HL-60/S4 (cell line): ENCODE data around the gene ITGA2B.
"Not testable (repeated sequence)": the region's sequence is repeated elsewhere in the genome, so short reads cannot be mapped to it uniquely, and the experiment has no call there.

Experiments used
- in situ Hi-C: fragments of 300-500 bp; cut with MboI; formaldehyde crosslinking; loops from 2 replicates; pipeline ENCODE4 v1.14.3; 2022; ENCODE audit warnings: low sequenced_read_pairs

Gene ITGA2B

DNA sequence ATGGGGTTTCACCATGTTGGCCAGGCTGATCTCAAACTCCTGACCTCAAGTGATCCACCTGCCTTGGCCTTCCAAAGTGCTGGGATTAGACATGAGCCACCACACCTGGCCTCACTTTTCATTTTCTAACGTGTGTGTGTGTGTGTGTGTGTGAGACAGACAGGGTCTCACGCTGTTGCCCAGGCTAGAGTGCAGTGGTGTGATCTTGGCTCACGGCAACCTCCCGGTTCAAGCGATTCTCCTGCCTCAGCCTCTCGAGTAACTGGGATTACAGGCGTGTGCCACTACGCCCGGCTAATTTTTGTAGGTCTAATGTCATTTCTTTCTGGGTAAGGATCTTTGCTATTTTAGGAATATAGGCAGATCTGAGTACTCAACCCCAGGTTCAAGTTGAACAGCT lies 4.7 kb upstream of the ITGA2B start:
- in situ Hi-C loops: not testable (repeated sequence)

DNA sequence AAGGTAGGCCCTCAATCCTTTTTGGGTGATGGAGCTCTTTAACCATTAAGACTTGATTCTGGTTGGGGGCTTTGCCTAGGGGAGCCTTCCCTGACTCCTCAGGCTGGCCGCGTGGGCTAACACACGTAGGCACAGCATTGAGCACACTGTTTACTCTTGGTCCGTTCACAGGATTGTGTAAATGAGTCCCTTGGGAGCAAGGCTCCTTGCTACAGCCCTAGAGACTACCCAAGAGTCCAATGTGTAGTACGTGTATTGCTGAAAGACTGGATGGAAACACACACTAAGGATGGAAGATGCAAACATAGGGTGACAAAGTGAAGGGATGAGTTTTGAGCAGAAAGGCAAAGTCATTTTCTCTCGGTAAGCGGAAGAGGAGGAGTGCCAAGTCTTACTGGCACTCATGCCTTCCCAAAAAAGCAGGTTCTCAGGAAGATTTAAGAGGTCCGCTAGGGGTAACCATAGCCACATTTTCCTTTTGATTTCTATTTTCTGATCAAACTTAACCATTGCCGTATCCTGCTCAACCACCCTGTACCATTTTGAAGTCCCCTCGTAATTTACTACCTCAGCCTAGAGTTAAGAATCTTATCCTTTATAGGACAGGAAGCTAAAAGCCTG lies 911 bp upstream of the ITGA2B start:
- in situ Hi-C loops: no loop called here

DNA sequence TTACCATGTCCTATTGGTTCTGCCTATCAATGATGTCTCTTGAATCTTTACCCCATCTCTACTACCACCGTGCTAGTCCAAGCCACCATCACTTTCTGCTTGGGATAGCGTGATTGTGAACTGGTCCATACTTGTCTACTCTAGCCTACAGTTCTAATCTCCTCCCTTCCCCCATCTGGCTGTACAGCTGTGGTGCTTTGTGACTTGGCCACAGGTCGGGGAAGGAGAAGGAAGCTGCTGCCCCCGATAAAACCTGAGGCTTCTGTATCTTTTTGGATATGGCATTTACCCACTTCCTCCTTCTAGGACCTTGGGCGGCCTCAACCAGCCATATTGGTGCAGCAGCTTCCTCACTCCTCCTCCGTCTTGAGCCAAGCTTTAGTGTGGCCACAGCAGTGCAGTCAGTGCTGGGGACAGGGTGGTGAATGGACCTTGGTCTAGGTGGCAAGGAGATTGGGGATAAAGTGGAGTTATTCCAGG lies 314 bp upstream of the ITGA2B start:
- in situ Hi-C loops: no loop called here

DNA sequence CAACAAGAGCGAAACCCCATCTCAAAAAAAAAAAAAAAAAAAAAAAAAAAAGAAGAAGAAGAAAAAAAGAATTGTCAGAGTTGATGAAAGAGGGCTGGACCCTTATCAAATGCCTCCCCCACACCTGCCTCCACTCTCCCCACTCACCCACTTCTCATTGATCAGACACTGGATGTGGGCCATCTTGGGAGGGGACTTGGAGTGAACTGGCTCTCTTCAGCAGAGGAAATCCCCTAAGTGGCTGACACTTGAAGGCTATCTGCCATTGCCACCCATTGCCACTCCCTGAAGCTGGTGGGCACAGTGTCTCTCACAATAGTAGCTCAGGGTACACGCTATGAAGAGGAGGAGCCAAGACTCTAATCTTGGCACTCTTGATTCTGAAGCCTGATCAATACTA lies 1.6 kb downstream of the ITGA2B start:
- in situ Hi-C loops: no loop called here

DNA sequence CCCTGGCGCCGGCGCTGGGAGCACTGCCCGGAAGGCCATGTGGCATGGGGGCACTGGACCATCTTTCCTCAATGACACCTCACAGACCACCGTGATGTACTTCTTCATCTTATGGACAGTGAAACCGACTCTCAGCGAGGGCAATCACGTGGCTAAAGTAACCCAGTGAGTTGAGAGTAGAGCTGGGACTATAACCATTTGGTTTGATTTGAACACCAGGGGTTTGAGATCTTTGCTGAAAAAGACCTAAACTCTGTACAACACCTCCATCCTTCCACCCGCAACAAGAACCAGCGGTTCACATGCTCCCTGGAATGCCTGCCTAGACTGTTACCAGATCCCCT lies 3.3 kb downstream of the ITGA2B start:
- in situ Hi-C loops: no loop called here

DNA sequence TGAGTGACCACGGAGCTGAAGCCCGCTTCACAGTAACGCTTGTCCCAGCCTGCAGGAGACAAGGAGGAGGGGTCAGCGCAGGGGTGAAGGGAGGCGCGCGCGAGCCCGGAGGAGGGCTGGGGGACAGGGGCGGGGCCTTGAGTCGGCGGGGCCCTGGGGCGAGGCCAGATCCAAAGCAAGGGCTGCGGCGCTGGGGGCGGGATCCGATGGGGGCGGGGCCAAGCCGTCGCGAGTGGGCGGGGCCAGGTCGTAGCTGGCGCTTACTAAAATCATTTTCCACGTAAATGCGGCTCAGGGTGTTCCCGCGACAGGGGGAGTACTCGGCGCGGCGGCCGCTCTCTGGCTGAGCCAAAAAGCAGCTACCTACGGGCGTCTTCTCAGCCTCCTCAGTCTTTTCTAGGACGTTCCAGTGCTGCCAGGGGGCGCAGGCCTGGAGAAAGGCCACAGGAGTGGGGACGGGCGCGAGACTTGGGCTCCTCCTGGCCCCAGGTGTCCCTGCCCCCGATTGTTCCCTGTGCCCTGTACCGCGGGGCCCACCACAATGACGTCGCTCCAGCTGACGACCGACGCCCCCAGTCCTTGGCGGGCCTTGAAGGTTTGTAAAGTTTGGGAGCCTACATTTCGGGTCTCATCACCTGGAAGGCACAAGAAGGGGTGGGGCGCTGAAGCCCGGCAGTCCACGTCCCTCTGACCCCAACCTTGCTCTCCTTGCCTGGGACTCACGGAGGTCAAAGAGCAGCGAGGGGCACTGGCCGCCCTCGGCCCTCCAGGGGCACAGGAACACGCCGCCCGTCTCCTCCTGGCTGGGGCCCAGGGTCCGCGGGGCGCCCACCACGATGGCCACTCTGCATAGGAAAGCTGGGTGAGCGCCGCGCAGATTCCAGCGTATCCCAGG lies 3.9 kb downstream of the ITGA2B start:
- in situ Hi-C loops: no loop called here

DNA sequence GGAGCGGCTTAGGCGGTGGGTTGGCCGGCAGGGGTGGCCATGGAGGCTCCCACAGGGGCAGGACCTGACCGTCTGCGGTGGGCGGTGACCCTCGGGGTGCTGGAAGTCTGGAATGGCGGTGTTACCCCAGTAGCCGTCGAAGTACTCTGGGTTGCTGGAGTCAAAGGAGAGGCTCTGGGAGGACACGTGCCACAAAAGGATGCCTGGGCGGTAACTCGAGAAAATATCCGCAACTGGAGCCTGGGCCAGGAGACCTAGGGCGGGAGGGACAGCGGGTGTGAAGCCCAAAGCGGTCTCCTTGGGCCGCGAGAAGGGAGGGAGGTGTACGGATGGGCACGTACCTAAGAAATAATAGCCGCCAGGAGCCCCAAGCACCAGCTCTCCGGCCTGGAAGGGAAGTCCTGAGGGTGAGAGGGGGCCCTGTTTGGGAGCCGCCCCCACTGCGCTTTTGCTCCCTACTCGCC lies 4.6 kb downstream of the ITGA2B start:
- in situ Hi-C loops: no loop called here

DNA sequence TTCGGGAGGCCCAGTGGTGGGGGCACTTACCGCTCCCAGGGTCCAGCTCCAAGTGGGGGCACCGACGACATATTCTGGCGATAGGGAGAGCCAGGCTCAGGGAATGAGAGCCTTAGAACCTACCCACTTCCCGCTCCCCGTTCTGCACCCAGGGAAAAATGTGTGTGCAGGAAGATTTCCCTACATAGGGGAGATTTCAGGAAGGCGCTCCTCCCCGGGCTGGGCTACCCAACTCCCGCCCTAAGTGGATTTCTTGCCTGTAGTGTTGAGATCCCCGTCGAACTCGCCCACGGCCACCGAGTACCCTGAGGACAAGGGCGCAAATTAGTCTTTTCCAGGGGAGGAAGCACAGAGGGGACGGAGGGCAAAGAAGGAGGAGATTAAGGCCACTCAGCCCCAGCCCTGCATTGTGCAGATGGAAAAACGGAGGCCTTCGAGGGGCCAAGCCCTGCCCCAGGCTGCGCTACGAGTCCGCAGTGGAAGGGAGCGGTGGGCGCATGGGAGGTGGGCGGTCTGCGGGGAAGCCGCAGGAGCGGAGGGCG lies 5.1 kb downstream of the ITGA2B start:
- in situ Hi-C loops: no loop called here

DNA sequence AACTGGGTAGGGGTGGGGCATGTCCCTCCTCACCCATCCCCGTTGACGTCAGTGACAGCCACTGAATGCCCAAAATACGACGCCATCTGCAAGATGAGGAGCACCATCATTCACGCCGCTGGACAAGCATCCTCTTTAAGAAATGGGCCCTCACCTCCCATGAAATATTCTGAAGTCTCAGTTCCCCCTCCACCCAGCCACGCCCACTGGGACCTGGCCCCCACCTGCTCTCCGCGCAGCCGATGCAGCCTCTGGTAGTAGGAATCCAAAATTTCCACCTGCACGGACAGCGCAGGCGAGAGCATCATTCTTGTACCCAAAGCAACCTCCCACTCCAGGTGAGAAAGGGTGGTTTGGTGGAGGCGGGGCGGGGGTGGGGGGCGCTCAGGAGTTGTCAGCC lies 5.6 kb downstream of the ITGA2B start:
- in situ Hi-C loops: no loop called here

DNA sequence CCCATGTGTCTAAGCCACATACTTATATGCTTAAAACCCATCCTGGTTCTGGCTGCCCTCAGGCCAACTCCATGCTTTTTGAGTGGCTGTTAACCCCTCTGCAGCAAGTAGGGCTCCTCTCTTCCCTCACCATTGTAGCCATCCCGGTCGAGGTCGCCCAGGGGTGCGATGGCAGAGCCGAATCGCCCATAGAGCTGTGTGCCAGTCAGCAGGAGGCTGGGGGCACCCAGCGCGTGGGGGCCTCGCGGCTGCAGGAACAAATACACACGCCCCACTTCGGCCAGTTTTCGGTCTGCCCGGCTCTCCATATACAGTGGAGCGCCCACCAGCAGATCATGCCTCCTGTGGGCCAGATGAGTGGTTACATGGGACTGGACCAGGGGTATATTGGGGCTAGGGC lies 6.1 kb downstream of the ITGA2B start:
- in situ Hi-C loops: no loop called here

DNA sequence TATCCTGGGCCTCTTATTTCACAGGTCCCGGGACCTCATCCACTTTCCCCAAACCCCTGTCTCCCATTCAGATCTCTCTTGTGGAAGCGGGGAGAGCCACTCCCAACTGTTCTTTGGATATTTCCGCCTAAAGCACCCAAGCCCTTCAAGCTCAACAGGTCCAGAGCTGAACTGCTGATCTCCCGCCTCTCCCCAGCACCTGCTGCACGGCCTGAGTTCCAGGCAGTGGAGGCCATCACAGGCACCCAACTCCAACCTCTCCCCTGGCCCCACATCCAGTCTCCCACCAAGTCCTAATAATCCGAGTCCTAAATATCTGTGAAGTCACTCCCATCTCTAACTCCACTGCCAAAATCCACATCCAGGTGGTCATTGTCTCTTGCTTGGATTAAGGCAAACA lies 6.5 kb downstream of the ITGA2B start:
- in situ Hi-C loops: no loop called here

DNA sequence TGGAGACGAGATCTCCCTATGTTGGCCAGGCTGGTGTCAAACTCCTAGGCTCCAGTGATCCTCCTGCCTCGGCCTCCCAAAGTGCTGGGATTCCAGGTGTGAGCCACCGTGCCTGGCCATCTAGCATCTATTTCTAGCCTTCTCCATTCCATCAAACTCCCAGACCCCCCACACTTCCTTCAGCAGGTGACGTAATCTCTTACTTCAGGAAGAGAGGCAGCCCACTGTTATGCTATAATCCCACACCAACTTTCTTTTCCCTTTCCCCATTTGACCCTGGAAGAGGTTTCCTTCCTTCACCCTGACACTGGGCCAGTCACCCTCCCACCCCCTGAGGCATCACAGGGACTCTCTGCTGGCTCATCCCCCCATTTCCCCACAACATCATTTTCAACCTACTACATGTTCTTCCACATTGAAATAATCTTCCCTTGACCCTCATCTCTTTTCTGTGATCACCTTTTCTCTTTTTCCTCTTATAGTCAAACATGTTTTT lies 7.6 kb downstream of the ITGA2B start:
- in situ Hi-C loops: no loop called here

DNA sequence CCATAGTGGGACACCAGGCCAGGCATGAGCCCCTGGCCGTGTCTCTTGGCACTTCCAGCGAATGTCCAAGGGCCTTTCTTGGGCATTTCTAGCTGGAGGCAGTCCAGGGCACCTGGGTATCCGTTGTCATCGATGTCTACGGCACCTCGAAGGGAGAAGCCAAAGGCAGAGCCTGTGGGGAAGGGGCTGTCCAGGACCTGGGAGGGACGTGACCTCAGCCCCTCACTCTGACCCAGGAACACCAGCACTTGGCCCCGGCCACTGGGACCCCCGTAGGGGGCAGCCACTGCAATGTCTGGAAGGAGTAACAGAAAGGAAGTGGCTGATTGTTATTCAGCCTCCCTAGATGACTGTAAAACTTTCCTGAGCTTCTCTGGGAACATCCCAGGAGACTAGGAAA lies 8.7 kb downstream of the ITGA2B start:
- in situ Hi-C loops: no loop called here

DNA sequence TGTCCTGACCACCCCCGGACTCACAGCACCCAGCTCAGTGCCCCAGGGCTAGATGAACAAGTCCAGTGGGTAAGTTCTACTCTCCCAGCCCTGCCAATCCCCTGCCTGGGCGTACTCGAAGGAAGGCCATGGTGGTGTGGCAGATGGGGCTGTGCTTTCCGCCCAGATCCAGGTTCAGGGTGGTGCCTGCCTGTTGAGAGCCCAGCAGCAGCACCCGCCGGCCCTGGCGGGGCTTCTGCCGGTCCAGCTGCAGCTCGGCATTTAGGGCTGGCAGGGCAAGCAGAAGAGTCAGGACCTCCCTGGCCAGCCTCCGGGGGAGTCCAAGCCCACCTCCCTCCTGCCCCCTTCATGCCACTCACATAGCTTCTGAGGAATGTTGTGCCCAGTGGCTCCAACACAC lies 9.6 kb downstream of the ITGA2B start:
- in situ Hi-C loops: no loop called here

DNA sequence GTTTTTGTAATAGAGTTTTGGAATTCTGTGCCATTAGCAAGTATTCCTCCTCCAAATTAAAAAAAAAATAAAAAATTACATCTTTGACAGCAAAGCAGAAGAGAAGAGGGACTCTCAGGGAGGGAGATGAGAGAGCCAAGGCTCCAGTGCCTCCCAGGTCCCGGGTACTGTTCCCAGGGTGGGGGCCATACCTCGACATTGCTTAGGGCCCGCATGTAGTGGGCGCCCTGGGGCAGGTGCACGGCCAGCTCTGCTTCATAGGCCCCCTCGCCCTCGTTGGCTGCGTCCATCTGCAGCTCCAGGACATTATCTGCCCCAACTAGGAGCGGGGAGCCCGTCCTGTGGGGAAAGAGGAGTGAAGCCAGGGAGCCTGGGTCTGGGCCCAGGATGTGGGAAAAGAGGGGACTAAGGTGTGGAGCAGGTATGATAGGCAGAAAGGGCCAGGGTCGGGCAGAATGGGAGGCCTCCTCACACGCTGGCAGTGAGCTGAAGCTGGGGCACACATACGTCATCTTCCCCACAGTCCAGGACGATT lies 11.2 kb downstream of the ITGA2B start:
- in situ Hi-C loops: no loop called here

DNA sequence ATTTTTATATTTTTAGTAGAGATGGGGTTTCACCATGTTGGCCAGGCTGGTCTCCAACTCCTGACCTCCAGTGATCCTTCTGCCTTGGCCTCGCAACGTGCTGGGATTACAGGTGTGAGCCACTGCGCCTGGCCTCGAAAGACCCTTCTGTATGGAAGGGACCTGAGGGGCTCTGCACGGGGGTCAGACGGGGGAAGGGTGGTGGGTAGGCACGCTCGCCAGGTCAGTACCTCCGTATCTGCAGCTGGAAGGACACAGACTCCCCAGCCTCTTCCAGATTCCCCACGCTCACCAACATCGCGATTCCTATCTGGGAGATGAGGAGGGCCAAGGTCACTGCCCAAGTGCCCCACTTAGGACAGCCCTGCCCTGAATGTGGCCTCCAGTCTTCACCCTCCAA lies 12.7 kb downstream of the ITGA2B start:
- in situ Hi-C loops: no loop called here

DNA sequence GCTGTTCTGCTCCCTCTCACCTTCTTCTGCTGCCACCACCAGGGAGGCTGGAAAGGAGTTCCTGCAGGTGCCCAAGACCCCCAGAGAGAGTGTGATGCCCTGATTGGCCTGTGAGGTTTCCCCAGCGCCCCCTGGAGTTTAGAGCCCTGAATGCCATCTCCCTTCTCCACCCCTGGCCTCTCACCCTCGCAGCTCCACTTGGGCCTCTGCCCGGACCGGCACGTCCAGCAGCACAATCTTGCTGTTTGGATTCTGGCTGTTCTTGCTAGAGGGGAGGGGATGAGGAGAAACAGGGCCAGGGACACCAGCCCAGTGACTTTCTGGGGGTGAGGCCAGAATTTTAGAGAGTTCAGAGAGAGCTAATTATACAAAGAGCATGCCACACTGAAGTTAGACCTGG lies 13.3 kb downstream of the ITGA2B start:
- in situ Hi-C loops: no loop called here

DNA sequence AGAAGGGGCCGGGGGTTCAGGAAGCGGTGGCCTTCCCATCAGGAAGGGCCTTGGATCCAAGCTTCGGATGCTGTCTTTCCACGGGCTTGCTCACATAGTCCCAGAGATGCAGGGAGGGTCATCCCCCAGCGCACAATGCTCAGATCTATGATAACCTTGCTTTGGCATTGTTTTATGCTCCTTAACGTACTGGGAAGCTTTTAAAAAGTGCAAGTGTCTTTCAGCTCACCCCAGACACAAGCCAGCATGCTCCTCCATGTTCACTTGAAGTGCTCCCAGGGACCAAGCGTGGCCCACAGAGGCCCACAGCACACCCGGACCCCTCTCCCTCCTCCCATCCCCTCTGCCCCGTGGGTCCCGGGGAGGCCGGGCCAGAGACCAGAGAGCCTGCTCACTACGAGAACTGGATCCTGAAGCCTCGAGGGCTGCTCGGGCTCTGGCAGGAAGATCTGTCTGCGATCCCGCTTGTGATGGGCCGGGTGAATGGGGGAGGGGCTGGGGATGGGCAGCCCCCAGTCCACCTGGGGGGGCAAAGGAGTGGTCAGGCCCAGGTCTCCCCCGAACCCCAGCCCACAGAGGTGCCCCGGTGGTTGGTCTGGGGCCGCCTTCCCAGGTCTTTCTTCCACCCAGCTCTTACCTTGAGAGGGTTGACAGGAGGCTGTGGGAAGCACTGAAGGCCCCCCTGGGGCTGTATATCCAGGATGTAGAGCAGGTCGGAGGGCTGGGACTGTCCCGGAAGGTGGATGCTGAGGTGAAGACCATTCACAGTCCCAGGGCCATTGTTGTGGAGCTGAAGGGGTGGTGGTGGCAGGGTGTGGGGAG lies 14.0 kb downstream of the ITGA2B start:
- in situ Hi-C loops: no loop called here

DNA sequence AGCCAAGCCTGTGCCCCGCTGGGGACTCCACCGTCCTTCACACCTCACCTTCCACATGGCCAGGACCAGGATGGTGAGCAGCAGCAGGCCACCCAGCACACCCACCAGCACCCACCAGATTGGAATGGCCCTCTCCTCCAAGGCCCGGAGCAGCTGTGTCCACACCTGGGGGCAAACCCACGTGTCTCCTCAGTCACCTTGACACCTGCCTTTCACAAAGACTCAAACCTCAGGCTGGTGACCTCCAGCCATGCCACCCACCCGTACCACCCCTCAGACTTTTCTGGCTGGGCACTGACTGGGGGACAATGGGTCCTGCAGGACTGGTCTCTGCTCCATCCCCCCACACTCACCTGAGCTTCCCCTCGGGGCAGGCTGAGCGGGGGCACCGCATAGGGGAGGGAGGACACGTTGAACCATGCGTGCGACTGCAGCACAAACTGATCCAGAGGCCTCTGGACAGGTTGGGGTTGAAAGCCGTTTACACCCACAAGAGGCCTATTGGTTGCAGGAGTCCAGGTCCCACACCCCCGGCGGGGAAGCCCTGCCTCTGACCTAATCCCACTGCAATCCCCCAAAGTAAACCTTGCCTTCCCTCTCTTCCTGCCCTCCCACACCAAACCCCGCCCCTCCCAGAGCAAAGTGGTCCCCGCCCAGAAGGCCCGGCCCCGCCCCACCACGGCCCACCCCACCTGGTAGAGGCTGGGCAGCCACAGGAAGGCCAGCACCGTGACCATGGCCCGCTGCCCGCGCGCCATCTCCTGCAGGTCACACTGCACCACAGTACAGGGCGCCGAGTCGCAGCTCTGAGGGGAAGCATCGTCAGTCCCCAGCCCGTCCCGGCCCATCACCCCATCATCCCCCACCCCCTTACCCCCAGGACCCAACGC lies 14.9 kb downstream of the ITGA2B start:
- in situ Hi-C loops: no loop called here

DNA sequence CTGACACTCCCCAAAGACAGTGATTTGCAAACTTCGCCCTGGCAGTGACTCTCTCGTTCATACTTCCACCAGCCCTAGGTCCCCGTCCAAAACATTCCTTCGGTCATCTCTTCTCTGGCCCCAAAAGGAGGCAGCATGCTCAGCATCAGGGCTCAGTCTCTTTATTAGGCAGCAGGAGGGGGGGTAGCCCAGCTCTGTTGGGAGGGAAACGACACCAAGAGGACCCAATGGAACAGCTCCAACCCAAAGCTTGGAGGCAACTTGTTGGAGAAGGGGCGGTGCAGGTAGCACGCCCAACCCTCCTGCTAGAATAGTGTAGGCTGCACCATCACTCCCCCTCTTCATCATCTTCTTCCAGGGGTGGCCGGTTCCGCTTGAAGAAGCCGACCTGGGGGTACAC lies 17.4 kb downstream of the ITGA2B start:
- in situ Hi-C loops: no loop called here
